ENCODE results near the gene KLF15. TPM values are rescaled to one million over a fixed set of nuclear protein-coding genes. Genes with fewer than 3 reads are reported as not detected.

The KLF15 gene
- total RNA-seq, 1 donor from 2014 or later: 5.9 TPM

GRCh38 chr3:126304704-126305103, 52.5 kb downstream of the KLF15 start:
- DNase-seq: no peak

DNA sequence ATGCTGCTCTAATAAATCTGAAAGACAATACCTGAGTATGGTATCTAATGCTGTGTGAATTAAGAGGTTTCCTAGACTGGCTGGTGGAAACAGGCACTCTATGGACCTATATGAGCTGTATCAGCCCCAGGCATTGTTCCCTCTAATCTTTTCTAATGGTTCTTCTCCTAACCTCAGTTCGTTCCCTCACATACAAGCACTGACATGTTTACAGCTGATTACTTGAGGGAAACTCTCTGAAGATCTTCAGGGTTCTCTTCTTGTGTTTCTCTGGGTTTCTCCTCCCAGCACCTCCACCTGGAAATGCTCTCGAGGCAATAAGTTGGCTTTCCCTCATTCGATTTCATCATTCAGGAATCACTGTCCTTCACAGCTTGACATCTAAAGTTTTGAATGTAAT, 52.9 kb downstream of the KLF15 start:
- DNase-seq: no peak

GRCh38 chr3:126303272-126303671, 53.9 kb downstream of the KLF15 start:
- DNase-seq: no peak

DNA sequence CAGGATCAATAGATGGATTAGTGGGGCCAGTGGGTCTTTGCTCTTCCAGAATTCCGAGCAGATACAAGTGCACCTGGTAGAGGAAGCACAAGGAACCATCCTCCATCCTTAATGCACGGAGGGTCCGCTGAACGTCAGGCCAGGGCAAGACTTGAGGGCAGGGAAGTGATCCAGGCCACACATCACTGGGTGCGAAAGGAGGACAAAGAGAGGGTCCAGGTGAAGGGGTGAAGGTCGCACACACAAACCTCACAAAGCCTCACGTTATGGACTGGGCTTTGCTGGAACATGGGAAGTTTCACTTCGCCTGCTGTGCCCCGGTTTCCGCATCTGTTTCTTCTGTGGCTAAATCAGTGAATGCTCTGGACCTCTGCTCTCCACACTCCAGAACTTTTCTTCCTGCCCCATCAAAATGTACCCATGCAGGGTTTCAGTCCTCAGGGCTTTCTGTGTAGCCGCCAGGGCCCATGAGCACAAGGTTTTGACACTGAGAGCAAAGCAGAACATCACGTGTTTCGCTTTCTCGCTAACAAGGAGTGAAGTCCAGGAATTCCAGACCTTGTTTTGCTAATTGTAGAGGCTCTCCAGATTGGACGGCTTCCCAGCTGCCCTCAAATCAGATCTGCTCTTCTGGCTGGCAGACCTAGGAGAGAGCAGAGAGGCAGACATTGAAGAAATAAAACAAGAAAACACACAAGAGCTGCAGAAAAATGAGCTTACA, 56.3 kb downstream of the KLF15 start:
- no peak for DNase-seq

DNA sequence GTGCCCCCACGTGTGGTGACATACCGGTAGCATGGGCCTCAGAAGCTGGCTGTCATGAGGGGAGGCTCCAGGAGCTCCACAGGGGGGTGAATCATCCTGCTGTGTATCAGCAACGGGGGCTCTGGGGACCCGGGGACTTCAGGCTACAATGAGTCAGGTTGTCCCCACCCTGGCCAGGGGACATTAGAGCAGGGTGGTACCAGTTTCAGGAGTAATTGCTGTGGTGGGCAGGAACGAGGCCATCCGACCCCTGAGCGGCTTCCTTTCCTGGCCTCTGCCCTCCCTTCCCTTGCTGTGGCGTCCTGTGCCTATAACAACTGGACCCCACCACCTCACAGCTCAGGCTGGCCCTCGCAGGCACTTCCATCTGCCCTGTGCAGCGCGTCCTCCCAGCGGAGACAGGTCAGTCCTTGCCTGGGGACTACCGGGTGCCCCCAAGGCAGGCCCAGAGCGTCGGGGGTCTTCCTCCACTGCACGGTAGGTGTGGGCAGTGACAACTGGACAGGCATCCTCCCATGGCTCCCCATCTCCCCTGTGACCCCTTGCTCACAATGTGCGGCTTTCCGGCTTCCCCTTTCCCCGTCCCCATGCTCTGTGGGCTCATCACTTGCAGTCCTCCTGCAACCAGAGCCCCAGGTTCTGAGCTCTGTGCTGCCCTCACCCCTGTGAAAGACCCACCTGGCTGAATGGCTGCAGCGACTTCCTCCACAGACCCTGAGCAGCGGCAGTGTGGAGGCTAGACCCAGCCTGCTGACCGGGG, 57.0 kb downstream of the KLF15 start:
- no peak for DNase-seq

GRCh38 chr3:126295407-126295939, 61.7 kb downstream of the KLF15 start:
- DNase-seq: no peak

GRCh38 chr3:126294211-126294808, 62.9 kb downstream of the KLF15 start:
- DNase-seq: no peak

DNA sequence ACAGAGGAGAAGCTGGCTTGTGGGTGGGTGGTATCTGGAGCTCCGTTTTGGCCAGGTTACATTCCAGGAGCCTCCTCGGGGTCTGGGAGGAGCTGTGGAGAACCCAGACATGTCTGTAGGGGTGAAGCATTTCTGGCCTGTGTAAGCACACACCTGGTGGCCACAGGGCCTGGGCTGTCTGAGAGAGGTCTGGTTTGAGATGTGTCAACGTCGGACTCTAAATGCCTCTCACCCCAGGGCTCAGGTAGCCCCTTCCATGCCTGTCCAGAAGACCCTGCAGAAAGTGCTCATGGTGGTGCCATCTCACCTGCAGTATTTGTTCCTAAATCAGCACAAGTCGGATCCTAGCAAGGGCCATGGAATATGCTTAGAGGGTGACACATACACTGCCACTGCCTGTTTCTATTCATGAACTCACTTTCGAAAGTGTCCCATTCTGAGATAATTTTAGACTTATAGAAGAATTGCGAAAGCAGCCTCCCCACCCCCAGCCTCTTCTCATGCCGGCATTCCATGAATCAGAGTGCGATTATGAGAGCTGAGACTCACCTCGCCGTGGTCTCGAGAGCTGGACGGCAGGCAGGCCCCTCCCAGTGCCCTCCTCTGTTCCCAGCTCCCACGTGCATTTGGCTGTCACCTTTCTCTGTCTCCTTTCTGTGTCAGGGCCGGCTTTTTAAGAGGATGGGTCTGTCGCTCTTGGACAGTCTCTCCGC, 63.7 kb downstream of the KLF15 start:
- DNase-seq: no peak

Other genes starting within 250 kb of the KLF15 start
- 8.8 TPM for gene ALDH1L1, start 176.8 kb downstream of the KLF15 start, total RNA-seq
- not detected for gene CFAP100, start 37.5 kb upstream of the KLF15 start, total RNA-seq
- 20.7 TPM for gene ZXDC, start 118.5 kb upstream of the KLF15 start, total RNA-seq
- gene UROC1, start 160.4 kb upstream of the KLF15 start, total RNA-seq: not detected
- gene CHST13, start 166.7 kb upstream of the KLF15 start, total RNA-seq: 0.20 TPM
- gene C3orf22, start 201.5 kb upstream of the KLF15 start, total RNA-seq: not detected

Data from skin of body (tissue), 2 donors.